HG03378 (cell line): ENCODE measurements around the gene CAMTA1.
"Not testable (repeated sequence)": the region's sequence is repeated elsewhere in the genome, so short reads cannot be mapped to it uniquely, and the experiment has no call there.

ENCODE experiments used
- ATAC-seq: cut with Tn5 transposase; IDR thresholded peaks from one replicate; pipeline ENCODE4 v1.9.1; 2021; ENCODE audit warnings: mild to moderate bottlenecking, moderate library complexity; ENCODE audit not compliant: unreplicated experiment

Gene CAMTA1

DNA sequence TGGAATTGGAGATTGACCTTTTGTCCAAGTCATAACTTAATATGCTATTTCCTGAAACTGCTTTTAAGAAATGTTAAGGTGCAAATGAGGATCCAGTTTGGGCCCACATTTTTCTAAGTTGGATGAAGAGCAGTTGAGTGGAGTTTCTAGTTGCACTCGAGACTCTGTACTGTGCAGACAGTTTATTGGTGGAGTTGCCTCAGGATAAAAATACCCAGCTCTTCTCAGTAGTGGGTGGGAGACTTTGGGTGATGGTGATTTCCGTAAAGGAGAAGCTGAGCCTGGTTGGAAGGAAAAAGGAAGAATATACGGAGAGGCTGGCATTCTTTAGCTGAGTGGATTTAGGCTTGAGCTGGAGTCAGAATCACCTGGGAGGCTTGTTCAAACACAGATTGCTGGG is 49.9 kb downstream of the CAMTA1 start:
- ATAC-seq, result no peak

DNA sequence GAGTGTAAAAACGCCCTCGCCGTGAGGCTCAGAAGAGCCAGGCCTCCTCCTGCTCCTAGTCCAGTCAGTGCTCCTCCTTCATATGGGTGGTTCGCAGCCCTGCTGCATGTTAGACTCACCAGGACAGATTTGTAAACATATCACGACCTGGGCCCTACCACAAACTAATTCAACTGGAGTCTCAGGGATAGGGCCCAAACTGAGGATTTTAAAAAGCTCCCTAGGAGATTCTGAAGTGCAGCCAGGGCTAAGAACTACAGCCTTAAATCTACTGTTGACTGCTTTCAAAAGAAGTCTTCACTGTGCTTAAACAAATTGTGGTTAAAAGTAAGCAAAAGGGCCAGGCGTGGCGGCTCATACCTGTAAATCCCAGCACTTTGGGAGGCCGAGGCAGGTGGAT is 57.0 kb downstream of the CAMTA1 start:
- ATAC-seq, result no peak

DNA sequence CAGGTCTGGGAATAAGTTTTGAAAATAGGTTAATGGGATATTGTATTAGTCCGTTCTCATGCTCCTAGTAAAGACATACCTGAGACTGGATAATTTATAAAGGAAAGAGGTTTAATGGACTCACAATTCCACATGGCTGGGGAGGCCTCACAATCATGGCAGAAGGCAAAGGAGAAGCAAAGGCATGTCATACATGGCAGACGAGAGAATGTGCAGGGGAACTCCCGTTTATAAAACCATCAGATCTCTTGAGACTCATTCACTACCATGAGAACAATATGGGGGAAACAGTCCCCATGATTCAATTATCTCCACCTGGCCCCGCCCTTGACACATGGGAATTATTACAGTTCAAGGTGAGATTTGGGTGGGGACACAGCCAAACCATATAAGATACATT is 60.5 kb downstream of the CAMTA1 start:
- not testable (repeated sequence) for ATAC-seq

DNA sequence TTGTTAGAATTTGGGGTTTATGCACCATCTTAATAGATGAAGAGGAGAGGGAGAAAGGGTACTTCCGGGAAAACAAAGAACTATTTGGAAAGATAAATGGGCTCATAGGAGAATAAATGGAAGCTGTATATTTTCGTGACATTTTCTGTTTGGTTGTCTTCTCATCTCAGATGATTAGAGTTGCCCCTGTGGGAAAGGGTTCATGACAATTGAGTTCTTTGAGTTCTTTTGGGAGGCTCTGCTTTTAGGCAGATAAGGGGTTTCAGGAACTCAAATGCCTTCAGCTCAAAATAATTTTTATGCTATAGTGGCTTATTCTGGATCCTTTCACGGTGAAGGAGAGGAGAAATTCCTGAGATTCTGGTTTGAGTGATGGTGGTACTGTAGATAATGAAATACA is 63.6 kb downstream of the CAMTA1 start:
- ATAC-seq, result no peak

DNA sequence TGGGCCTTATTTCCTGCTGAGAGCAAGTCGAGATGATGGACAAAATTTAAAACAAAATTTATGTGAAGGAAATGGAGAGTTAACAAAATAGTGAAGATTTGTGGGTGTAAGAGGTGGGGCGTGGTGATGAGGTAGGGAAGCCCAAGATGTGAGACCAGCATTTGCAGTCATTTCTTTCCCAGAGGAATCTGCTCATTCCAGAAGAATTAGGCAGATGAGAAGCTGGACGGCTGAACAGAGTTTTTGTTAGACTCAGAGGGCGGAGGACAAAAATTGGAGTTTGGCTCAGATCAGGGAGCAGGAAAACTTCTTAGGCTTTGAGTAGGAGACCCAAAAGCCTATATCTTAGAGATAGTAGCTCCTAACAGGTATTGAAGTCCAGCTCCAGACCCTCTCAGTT is 65.3 kb downstream of the CAMTA1 start:
- ATAC-seq, result no peak

DNA sequence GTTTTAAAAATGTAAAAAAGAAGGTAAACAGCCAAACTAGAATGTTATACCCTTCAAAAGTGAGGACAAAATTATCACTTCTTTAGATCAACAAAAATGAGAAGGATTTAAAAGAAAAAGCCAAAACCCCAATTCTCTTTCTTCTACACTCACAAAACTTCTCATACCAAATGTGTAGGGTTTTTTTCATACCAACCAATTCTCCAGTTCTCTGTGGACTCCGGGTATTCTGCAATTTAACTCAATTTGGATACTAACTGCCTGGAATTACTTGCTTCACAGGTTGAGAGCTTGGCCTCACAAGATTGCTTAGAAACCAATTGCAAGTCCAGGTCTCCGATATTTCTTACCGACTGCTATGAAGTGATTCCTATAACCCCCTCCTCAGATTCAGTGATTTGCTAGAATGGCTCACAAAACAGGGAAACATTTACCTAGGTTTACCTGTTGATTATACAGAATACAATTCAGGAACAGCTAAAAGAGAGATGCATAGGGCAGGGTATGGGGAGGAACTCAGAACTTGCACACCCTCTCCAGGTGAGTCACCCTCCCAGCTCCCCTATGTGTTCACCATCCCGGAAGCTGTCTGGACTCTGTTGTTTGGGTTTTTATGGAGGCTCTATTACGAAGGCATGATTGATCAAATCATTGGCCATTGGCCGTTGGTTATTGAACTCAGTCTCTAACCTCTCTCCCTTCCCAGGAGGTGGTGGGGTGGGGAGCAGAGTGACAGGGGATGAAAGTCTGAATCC is 67.1 kb downstream of the CAMTA1 start:
- ATAC-seq, result no peak

DNA sequence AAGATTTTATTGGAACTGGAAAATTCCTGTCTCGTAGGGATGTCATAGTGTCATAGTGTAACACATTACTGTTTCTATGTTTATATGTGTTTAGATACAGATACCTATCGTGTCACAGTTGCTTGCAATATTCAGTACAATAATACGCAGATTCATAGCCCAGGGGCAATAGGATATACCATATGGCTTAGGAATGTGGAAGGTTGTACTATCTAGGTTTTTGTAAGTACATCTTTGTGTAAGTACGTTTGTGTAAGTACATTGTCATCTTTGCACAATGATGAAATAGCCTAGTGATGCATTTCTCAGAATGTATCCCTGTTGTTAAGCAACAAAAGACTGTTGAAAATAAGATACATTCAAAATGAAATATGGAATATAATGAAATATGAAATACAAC is 68.9 kb downstream of the CAMTA1 start:
- no peak for ATAC-seq

DNA sequence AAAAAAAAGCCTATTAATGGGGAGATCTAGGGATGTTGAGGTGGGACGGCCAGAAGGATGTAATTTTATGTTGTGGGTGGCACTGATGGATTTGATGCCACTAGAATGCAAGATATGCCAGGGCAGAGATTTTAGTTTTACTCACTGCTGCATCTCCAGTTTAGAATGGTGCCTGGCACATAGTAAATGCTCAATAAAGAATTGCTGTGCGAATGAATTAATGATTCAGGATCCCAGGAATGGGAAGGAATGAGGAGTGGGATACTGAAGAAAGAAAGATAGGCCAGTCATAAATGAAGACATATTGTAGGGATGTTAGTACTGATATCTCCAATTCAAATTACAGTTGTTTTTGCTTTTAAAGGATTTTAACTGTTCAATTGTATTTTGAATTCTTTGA is 72.6 kb downstream of the CAMTA1 start:
- no peak for ATAC-seq

DNA sequence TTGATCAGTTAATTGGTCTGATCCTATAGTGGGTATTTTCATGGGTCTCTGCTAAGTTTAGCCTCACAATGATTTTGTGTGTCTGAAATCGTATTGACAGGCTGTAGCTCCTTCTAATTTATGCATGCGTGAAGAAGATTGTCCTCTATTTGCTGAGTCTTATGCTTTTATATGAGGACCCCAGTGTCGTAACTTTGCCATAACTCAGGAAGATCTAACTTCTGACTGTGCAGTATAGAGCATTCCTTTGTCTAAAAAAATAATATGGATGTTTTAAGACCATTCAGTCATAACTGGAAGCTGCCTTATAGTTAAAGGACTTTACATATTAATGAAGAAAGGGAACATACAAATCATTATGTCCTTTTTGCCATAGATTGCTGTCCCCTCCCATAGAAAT is 73.3 kb downstream of the CAMTA1 start:
- ATAC-seq, result no peak

DNA sequence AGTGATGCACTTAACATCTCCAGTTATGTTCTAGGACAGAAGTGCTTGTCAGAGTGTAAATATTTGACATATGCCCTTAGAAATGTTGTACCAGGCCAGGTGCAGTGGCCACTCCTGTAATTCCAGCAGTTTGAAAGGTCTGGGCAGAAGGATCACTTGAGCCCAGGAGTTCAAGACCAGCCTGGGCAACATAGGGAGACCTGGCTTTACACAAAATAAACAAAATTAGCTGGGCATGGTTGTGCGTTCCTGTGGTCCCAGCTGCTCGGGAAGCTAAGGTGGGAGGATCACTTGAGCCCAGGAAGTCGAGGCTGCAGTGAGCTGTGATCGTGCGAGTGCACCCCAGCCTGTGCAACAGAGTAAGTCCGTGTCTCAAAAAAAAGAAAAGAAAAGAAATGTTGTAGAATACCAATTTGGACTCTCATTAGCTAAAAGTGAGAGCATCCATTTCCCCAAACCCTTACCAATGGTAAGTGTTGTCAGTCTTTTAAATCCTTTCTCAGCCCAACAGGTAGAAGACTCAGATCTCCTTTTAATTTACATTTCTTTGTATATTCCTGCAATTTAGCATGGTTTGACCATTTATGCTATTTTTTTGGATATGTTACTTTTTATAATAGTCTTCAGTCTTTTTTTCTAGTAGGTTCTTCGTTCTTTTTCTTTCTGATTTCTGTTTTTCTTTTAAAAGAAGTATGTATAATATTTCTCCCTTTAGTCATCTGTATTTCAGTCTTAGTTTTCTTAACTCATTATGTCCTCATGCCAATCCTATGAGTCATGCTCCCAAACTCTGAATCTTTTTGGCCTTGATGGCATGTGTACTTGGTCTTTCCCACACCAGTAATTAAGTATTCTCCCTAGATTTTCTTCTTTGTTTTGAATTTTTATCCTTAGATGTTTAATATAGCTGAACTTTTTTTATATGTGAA is 74.4 kb downstream of the CAMTA1 start:
- ATAC-seq, result no peak

DNA sequence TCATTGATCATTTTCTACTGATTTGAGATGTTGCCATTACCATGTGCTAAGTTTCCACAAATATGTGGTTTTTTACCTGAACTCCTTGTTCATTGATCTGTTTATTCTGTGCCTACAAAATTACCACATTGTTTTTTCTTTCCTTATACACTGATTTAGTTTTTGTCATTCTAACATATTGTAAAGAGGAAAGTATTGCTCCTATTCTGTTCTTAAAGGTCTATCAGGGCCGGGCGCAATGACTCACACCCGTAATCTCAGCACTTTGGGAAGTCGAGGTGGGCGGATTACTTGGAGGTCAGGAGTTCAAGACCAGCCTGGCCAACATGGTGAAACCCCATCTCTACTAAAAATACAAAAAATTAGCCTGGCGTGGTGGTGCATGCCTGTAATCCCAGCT is 75.1 kb downstream of the CAMTA1 start:
- ATAC-seq, result no peak

DNA sequence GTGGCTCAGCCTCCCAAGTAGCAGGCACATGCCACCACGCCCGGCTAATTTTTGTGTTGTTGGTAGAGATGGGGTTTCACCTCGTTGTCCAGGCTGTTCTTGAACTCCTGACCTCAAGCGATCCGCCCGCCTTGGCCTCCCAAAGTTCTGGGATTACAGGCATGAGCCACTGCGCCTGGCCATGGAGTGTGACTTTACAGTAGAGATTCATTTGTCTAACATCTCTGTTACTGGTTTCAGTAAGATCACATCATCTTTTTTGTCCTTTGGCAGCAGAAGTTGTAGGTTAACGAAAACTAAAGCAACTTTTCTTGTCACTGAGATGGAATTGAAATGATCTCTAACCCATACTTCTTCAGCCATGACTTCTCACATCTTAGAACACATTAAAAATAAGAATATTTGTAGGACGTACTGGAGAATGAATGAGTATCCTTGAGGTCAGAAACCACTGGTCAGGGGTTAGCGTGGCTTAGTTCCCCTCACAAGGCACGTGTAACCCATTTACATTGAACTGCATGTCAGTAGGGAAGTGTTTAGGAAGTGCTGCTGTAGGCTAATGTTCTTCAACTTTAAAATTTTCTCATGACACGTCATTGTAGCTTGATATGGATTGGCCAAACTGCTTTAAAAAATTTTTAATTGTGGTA is 75.9 kb downstream of the CAMTA1 start:
- no peak for ATAC-seq

DNA sequence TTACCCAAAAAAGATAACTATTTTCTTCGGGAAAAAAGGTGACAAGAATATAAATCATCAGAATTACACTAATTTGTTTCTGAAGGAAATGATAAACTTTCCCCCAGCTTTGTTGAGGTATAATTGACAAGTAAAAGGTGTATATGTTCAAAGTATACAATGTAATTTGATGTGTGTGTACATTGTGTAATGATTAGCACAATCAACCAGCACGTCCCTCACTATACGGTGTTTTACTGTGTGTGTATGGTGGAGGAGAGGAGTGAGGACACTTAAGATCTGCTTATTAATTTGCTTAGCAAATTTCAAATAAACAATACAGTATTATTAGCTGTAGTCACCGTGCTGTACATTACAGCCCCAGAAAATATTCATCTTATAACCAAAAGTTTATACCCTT is 77.7 kb downstream of the CAMTA1 start:
- ATAC-seq, result no peak

DNA sequence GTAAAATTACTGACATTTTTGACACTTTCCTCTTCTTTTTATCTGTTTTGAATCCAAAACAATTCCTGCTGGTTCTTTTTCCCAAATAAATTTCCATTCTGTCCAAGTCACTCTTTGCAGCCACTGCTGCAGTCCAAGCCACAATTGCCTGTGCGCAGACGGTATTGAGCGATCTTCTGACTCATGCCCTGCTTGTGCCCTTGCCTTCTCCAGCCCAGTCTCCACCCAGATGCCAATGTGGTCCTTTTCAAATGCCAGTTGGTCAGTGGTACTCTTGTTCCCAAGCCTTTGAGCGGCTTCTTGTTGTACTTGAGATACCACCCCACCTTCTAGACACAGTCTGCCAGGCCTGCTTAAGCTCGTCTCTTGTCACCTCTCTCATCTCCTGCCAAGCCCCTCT is 78.9 kb downstream of the CAMTA1 start:
- ATAC-seq, result no peak

DNA sequence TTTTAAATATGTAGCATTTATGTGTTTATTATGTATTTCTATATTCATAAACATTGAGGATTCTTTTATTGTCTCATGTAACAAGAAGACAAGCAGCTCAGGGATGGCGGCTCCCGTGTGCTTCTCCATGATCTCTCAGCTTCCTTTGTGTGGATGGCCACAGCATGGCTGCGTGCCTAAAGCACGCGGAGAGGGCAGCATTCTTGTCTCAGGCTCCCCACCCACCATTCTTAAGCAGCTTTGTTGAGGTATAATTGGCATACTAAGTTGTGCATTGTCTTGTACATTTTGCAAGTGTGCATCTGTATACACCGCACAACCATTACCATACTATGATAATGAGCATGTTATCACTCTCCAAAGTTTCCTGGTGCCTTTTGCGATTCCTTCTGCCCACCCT is 81.6 kb downstream of the CAMTA1 start:
- no peak for ATAC-seq

DNA sequence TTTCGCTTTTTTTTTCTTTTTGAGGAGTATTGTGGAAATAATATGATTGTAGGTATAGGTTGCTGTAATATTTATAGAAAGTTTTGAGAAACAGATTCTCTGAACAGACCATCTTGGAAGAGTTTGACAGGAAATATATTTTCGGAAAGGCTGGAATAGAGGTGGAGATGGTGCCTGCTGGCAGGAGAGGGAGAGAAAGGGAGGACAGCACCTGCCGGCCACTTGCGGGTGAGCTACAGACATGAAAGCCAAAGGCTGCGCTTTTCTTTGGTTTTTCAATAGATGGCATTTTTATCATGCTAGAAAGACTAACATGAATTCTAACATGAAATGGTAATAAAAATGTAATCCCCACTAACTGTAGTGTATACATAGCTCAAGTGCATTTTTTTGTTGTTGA is 82.1 kb downstream of the CAMTA1 start:
- ATAC-seq, result no peak

DNA sequence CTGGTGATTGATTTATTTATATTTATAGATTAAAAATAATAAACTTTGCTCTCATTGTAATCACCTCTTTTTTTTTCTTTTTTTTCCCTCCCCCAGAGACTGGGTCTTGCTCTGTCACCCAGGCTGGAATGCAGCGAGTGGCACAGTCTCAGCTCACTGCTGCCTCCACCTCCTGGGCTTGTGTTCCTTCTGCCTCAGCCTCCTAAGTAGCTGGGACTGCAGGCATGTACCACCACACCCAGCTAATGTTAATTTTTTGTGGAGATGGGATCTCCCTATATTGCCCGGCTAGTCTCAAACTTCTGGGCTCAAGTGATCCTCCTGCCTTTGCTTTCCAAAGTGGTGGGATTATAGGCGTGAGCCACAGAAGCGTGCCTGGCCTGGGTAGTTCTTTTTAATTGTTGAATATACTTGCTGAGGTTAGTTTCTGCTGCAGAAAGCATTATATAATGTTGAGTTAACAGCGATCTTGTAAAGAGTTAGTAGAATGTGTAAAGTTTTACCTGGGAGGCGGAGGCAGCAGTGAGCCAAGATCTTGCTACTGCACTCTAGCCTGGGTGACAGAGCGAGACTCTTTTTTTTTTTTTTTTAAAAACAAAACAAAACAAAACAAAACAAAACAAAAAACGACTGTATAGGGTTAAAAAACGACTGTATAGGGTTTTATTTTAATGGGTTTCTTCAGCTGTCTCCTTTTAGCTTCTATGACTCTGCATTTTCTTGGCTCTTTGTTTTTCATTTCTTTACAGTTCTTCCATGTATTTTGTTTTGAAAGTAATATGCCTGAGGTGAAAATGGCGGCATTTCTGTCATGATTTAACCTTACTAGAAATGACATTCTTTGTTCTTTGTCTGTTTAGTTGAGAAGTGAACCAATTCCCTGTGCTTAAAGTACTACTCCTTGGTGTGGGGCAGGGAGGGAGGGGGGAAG is 82.7 kb downstream of the CAMTA1 start:
- ATAC-seq, result no peak

DNA sequence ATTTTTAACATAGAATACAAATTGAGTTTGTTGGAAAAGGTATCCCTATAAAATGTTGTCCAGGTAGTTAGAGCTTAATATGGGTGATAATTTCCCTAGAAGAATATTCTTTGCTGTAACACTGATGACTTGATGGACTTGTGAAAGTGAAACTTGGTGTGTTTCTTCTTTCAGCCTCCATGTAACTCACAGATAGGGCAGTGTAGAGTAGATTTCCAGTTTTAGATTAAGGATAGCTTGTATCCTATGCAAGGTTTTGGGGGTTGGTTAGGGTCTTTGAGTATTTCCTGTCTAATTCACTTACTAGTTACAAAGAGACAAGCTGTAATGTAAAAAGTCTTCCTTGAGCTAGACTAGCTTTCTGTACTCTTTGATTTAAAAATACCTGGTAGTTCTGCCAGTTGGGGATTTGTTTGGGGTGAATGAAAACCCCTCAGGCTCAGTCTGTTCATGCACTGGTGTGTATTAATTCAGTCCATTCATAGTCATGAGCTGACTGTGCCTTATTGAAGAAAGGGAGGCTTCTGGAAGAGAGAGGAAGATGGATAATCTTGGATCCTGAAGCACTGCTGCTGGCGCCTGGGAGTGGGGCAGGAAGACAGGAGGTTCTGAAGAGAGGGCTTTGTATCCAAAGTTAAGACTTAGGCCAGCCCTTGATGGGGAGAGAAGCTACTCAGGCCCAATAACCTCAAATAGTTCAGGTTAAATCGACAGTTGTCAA is 83.6 kb downstream of the CAMTA1 start:
- no peak for ATAC-seq

DNA sequence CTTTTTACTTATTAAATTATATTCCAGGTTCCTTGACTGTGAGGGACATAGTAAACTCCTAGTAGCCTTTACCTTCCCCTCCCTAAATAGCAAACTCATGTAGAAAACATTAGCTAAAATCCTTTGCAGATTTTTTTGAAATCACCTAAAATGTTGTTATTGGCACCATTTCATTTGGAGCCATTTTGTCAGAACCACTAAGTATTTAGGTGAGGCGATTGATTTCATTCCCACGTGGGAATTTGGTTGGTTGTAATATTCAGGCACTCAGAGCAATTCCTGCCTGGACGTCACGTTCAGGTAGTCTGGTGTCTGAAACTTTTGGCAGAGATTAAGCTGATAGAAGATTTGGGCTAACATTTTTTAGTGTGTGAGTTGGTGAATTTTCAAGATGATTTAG is 84.3 kb downstream of the CAMTA1 start:
- no peak for ATAC-seq

DNA sequence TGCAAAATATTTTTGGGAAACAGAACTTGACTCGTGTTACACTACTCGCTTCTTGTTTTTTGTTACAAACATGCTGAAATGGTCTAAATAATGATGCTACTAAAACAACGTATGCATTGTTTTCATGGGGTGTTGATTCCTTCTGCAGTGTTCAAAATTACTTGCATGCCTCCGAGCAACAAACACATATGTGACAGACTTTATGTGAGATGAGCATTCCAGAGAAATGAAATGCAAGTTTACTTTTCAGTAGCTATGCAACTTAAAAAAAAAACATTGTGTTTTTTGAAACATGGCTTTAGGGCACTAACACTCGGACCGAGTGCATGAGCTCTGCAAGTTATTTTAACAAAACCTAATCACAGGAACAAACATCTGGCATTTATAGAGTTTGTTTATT is 84.8 kb downstream of the CAMTA1 start:
- ATAC-seq, result no peak
